K562 (cell line): ENCODE results near the gene PRR15L. TPM values are rescaled to one million over a fixed set of nuclear protein-coding genes. Genes with fewer than 3 reads are reported as not detected.

ENCODE experiments used
- ATAC-seq: fragments of 200-7000 bp; cut with Tn5 transposase; 3 replicates; pipeline ENCODE4 v1.9.1; 2020; ENCODE audit warnings: moderate library complexity
- BruUV-seq: library from RNA; stranded (reverse); fragments of 400-500 nt; replicated peaks from 2 replicates; lab custom pipeline; 2021; lab: Mats Ljungman, UMichigan
- CTCF ChIA-PET: fragments of 300-600 bp; formaldehyde crosslinking; extraction: SDS; loops from one replicate; lab custom pipeline; 2021; ENCODE audit warnings: low intra/inter-chr PET ratio; lab: Yijun Ruan, JAX
- POLR2A ChIA-PET: fragments of 300-600, 350-650 bp; sonication (Branson Sonifier 250); formaldehyde crosslinking; extraction: SDS; loops from one replicate; lab custom pipeline; 2021; ENCODE audit warnings: antibody characterized with exemption, inconsistent platforms; lab: Yijun Ruan, JAX
- DNase-seq, 4 experiments: peaks; one replicate each; pipeline versions ENCODE4 v3.0.0 to v3.0.0-alpha.2; 2011 to 2018; ENCODE audit warnings: low spot score in 3 of 4, mixed read lengths in 3 of 4; ENCODE audit errors: extremely low read depth in 1 of 4
- FAIRE-seq: peaks from 2 replicates; lab custom pipeline; 2011; peaks lifted over from hg19 to GRCh38; lab: Jason Lieb, UNC
- H2AFZ ChIP-seq: 2 replicates; pipeline ENCODE4 v1.6.0; 2011; ENCODE audit warnings: low read depth, low read length, control low read depth, inconsistent platforms
- H3K27ac ChIP-seq: fragments of 200-600 bp; 3 replicates; pipeline ENCODE4 v1.8.0; 2011; ENCODE audit warnings: low read depth, mild to moderate bottlenecking, control low read depth, inconsistent platforms, low read length, moderate library complexity, mixed read lengths; ENCODE audit errors: extremely low read depth
- H3K27me3 ChIP-seq, 2 experiments: fragments of 300-600 bp in 1 of 2; 2 replicates in 1 of 2; 3 replicates in 1 of 2; pipeline versions ENCODE4 v1.6.0 to v1.8.0; 2011; ENCODE audit warnings: inconsistent platforms in 2 of 2, low read length in 2 of 2, mild to moderate bottlenecking in 1 of 2, mixed read lengths in 1 of 2, moderate library complexity in 1 of 2; ENCODE audit not compliant: control insufficient read depth in 2 of 2, insufficient read depth in 2 of 2
- H3K36me3 ChIP-seq: fragments of 300-600 bp; 3 replicates; pipeline ENCODE4 v1.8.0; 2011; ENCODE audit warnings: mild to moderate bottlenecking, low read length, inconsistent platforms; ENCODE audit not compliant: control insufficient read depth, insufficient read depth
- H3K4me1 ChIP-seq, 2 experiments: fragments of 200-600 bp in 1 of 2; replicated peaks in 1 of 2; 2 replicates in 1 of 2; 3 replicates in 1 of 2; pipeline versions ENCODE4 v1.5.1 to v1.8.0; 2011; ENCODE audit warnings: inconsistent platforms in 2 of 2, low read length in 2 of 2, mild to moderate bottlenecking in 1 of 2, mixed read lengths in 1 of 2, moderate library complexity in 1 of 2; ENCODE audit not compliant: control insufficient read depth in 2 of 2, insufficient read depth in 2 of 2
- H3K4me2 ChIP-seq: 2 replicates; pipeline ENCODE4 v1.6.1; 2011; ENCODE audit warnings: low read length, control low read depth, inconsistent platforms, mixed read lengths; ENCODE audit not compliant: insufficient read depth
- H3K4me3 ChIP-seq: fragments of 200-600 bp; sonication (generic), shearing (Covaris generic); 2 replicates; pipeline ENCODE4 v1.5.1; 2016; ENCODE audit warnings: control low read depth, inconsistent platforms
- H3K79me2 ChIP-seq: fragments of 200-600 bp; 3 replicates; pipeline ENCODE4 v1.8.0; 2011; ENCODE audit warnings: low read length, inconsistent platforms; ENCODE audit not compliant: control insufficient read depth, insufficient read depth
- H3K9ac ChIP-seq, 2 experiments: 2 replicates each; pipeline versions ENCODE4 v1.6.0 to v1.6.1; 2011; ENCODE audit warnings: low read depth in 2 of 2, low read length in 2 of 2, control low read depth in 1 of 2, inconsistent platforms in 1 of 2, mild to moderate bottlenecking in 1 of 2, mixed read lengths in 1 of 2; ENCODE audit not compliant: insufficient read depth in 1 of 2
- H3K9me1 ChIP-seq: one replicate; pipeline ENCODE4 v1.6.0; 2011; ENCODE audit warnings: inconsistent platforms, mild to moderate bottlenecking, low read length, moderate library complexity; ENCODE audit not compliant: control insufficient read depth, insufficient read depth
- H3K9me3 ChIP-seq: replicated peaks from 2 replicates; pipeline ENCODE4 v1.5.1; 2011; ENCODE audit warnings: low read depth, low read length, inconsistent platforms; ENCODE audit not compliant: control insufficient read depth, insufficient read depth
- H4K20me1 ChIP-seq: replicated peaks from 2 replicates; pipeline ENCODE4 v1.6.1; 2011; ENCODE audit warnings: low read length, inconsistent platforms, mixed read lengths; ENCODE audit not compliant: control insufficient read depth, insufficient read depth
- CBX5 ChIP-seq: IDR thresholded peaks from 2 replicates; pipeline ENCODE4 v1.6.1; 2014; ENCODE audit warnings: low read depth, borderline replicate concordance
- CREB3 ChIP-seq: fragments of 450-650 bp; conservative IDR thresholded peaks from 2 replicates; pipeline ENCODE4 v1.6.1; 2016; ENCODE audit warnings: missing genetic modification characterization, low read depth, mild to moderate bottlenecking, missing compliant biosample characterization, moderate library complexity
- EGR1 ChIP-seq: fragments of 450-650 bp; conservative IDR thresholded peaks from 2 replicates; pipeline ENCODE4 v1.6.1; 2017; ENCODE audit warnings: mild to moderate bottlenecking
- ETS2 ChIP-seq: IDR thresholded peaks from 2 replicates; pipeline ENCODE4 v1.6.1; 2016; ENCODE audit warnings: borderline replicate concordance, missing genetic modification characterization, mild to moderate bottlenecking, moderate library complexity, missing compliant biosample characterization; ENCODE audit not compliant: poor library complexity, severe bottlenecking
- ETV5 ChIP-seq: sonication (generic); formaldehyde crosslinking; IDR thresholded peaks from 2 replicates; pipeline ENCODE4 v1.4.0; 2020; ENCODE audit warnings: low read depth, mild to moderate bottlenecking, missing genetic modification reagents
- HDAC1 ChIP-seq, 2 experiments: fragments of 450-650 bp; IDR thresholded peaks; 2 replicates each; pipeline ENCODE4 v1.6.1; 2016 to 2017; ENCODE audit warnings: inconsistent platforms in 1 of 2, mild to moderate bottlenecking in 1 of 2, moderate library complexity in 1 of 2
- HNRNPLL ChIP-seq: fragments of 200-400 bp; formaldehyde crosslinking; IDR thresholded peaks from 2 replicates; pipeline ENCODE4 v1.6.1; 2017; ENCODE audit warnings: low read length, low read depth, mild to moderate bottlenecking; ENCODE audit not compliant: poor library complexity, severe bottlenecking
- LARP7 ChIP-seq: fragments of 450-650 bp; IDR thresholded peaks from 2 replicates; pipeline ENCODE4 v1.6.1; 2016
- NFATC3 ChIP-seq: fragments of 450-650 bp; IDR thresholded peaks from 2 replicates; pipeline ENCODE4 v1.6.1; 2017; ENCODE audit warnings: mild to moderate bottlenecking
- SP2 ChIP-seq: IDR thresholded peaks from 2 replicates; pipeline ENCODE4 v1.6.1; 2011; ENCODE audit warnings: mild to moderate bottlenecking, low read depth, low read length, moderate library complexity; ENCODE audit not compliant: poor library complexity, severe bottlenecking; ENCODE audit errors: extremely low read depth
- TBL1XR1 ChIP-seq, 2 experiments: IDR thresholded peaks; 2 replicates each; pipeline ENCODE4 v1.6.1; 2012; ENCODE audit warnings: improper control_type of control experiment in 2 of 2, low read length in 2 of 2, mild to moderate bottlenecking in 1 of 2
- U2AF1 ChIP-seq: fragments of 200-400 bp; formaldehyde crosslinking; optimal IDR thresholded peaks from 2 replicates; pipeline ENCODE3; 2017; ENCODE audit warnings: mild to moderate bottlenecking, low read depth, low read length, moderate library complexity
- ZFP36 ChIP-seq: fragments of 150-350 bp; IDR thresholded peaks from 2 replicates; pipeline ENCODE4 v1.6.1; 2018; ENCODE audit warnings: low read length, low read depth; ENCODE audit not compliant: partially characterized antibody
- ZNF79 ChIP-seq: fragments of 250-450 bp; sonication (Bioruptor Pico); IDR thresholded peaks from 2 replicates; pipeline ENCODE4 v1.4.0; 2020; ENCODE audit warnings: low read depth, mild to moderate bottlenecking, moderate library complexity
- WGBS: fragments of 100-300 bp; shearing (Covaris generic); methylation state at CpG from one replicate; pipeline ENCODE4 v1.1.6; 2016; ENCODE audit warnings: low coverage, mixed read lengths; ENCODE audit not compliant: insufficient coverage; ENCODE audit errors: missing lambda C conversion rate; 5-methylcytosine and 5-hydroxymethylcytosine counted together
- in situ Hi-C: fragments of 300-500 bp; cut with MboI; formaldehyde crosslinking; loops from 4 replicates; pipeline ENCODE4 v1.15.0; 2018; ENCODE audit warnings: inconsistent platforms, mixed read lengths
- intact Hi-C: fragments of 100-400 bp; cut with micrococcal nuclease; formaldehyde crosslinking; loops from 2 replicates; pipeline ENCODE4 v1.14.2; 2022
- polyA plus RNA-seq, 8 experiments: library from polyadenylated mRNA; depleted of rRNA in 4 of 8; stranded (reverse) in 5 of 8; unstranded in 3 of 8; fragments of >200 nt; fragmentation: Nextera tagmentation in 2 of 8; fragmentation: Illumina TruSeq in 1 of 8; extraction: Ambion mirVana in 2 of 8; extraction: Trizol in 1 of 8; gene quantifications; 2 replicates each; pipeline versions ENCODE4 v1.2.1 to v1.2.3, GENCODE V29; 2011 to 2014; ENCODE audit warnings: inconsistent platforms in 1 of 8, missing spikeins in 1 of 8
- total RNA-seq, 7 experiments: library from RNA; depleted of rRNA in 6 of 7; stranded (reverse); fragments of >200 nt in 6 of 7; fragmentation: Illumina TruSeq in 2 of 7; extraction: Trizol in 2 of 7; gene quantifications; 2 replicates each; pipeline versions ENCODE4 v1.2.1 to v1.2.3, GENCODE V29; 2011 to 2021; ENCODE audit warnings: low replicate concordance in 1 of 7
- TF ChIP-seq, protein P1 (sequence below), 2 experiments: fragments of 250-450 bp in 1 of 2; fragments of 450-650 bp in 1 of 2; sonication (Bioruptor Pico) in 1 of 2; IDR thresholded peaks; 2 replicates each; pipeline versions ENCODE4 v1.6.1 to v1.8.0; 2016 to 2021; ENCODE audit warnings: mild to moderate bottlenecking in 2 of 2, moderate library complexity in 2 of 2, missing compliant biosample characterization in 1 of 2, missing genetic modification characterization in 1 of 2
- TF ChIP-seq, protein P2 (sequence below): fragments of 250-450 bp; sonication (Bioruptor Pico); IDR thresholded peaks from 2 replicates; pipeline ENCODE4 v1.5.0; 2021
- TF ChIP-seq, protein P3 (sequence below), 2 experiments: fragments of 450-650 bp in 1 of 2; sonication (generic) in 1 of 2; formaldehyde crosslinking; conservative IDR thresholded peaks; 2 replicates each; pipeline versions ENCODE4 v1.4.0 to v1.8.1; 2020 to 2022; ENCODE audit warnings: mild to moderate bottlenecking in 1 of 2, missing genetic modification reagents in 1 of 2

The PRR15L gene
- total and polyA plus RNA-seq, 9 of the 15 experiments (the other 6 are each of a cell fraction or from before 2014, with no cell fraction given), result 0.03 TPM; not detected in 8

DNA sequence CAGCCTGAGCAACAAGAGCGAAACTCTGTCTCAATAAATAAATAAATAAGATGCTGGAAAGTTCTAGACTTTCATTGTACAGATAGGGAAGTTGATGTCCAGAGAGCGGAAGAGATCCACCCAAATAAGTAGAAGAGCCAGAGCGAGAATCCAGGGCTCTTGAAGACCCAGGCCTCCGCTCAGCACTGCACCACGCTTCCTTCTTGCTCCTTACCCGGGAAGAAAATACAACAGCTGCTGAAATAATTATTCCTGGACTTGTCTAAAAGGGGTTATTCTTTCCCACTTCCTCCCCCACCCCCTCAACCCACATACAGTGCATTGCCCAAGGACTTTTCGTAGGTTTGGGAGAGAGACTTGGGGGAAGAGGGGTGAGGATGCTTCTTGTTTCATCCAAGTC is 39.9 kb upstream of the PRR15L start:
- no peak overlapping the region for H2AFZ ChIP-seq
- peaks cover 22 to 26% of the 10 kb centered on the region in 2 experiments for H3K4me1 ChIP-seq
- POLR2A ChIA-PET, result interaction anchor here (1.0 kb wide), 1 partner anchor 10 kb away, joined by 3 read pairs; no protein-coding TSS in a partner anchor
- TF ChIP-seq, protein P1, sequence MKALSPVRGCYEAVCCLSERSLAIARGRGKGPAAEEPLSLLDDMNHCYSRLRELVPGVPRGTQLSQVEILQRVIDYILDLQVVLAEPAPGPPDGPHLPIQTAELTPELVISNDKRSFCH (CRISPR knock-in tag; IDR thresholded peaks at IDR 0.05), result no peak
- TF ChIP-seq, protein P1 (tag; IDR thresholded peaks at IDR 0.05), result no peak
- no peak for TF ChIP-seq ZFP36
- TF ChIP-seq, protein P2, sequence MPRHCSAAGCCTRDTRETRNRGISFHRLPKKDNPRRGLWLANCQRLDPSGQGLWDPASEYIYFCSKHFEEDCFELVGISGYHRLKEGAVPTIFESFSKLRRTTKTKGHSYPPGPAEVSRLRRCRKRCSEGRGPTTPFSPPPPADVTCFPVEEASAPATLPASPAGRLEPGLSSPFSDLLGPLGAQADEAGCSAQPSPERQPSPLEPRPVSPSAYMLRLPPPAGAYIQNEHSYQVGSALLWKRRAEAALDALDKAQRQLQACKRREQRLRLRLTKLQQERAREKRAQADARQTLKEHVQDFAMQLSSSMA (CRISPR knock-in tag), result no peak
- no peak for TF ChIP-seq HDAC1 (IDR thresholded peaks at IDR 0.05)
- no peak for TF ChIP-seq HNRNPLL
- TF ChIP-seq CBX5, result no peak
- no peak for TF ChIP-seq LARP7
- no peak for TF ChIP-seq ZNF79 (CRISPR knock-in tag)
- no peak for TF ChIP-seq EGR1
- TF ChIP-seq TBL1XR1 (IDR thresholded peaks at IDR 0.05; ENCODE audit: low read length in 2 of 2), result no peak
- TF ChIP-seq, protein P3, sequence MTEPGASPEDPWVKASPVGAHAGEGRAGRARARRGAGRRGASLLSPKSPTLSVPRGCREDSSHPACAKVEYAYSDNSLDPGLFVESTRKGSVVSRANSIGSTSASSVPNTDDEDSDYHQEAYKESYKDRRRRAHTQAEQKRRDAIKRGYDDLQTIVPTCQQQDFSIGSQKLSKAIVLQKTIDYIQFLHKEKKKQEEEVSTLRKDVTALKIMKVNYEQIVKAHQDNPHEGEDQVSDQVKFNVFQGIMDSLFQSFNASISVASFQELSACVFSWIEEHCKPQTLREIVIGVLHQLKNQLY (CRISPR knock-in tag; conservative IDR thresholded peaks at IDR 0.05), result no peak
- no peak for TF ChIP-seq U2AF1
- TF ChIP-seq CREB3 (tag), result no peak
- TF ChIP-seq NFATC3, result no peak
- no peak for TF ChIP-seq ETS2 (tag)
- TF ChIP-seq SP2, result no peak
- TF ChIP-seq ETV5, result no peak
- TF ChIP-seq, all 486 proteins: peak for 0
- intact Hi-C loops, result no loop called here
- Histone ChIP-seq H3K27me3 (no peaks in the 10 kb centered on the region), H3K36me3 (no peaks in the 10 kb centered on the region), H3K4me3 (no peak overlapping the region), H3K9me3 (no peaks in the 10 kb centered on the region), H3K9ac (no peak overlapping the region), H3K79me2 (no peaks in the 10 kb centered on the region), H3K9me1 (no peaks in the 10 kb centered on the region), H3K4me2 (no peak overlapping the region), H4K20me1 (no peaks in the 10 kb centered on the region), H3K27ac (no peak overlapping the region)
- BruUV-seq, result no TSS peak
- CTCF ChIA-PET, result no interaction called here
- ATAC-seq (no peak), DNase-seq (no peak), FAIRE-seq (no peak)
- WGBS, result 67% methylated on average over 7 of the region's 7 CpGs
- in situ Hi-C loops, result no loop called here
